ENCODE data around the gene LGR5. TPM values are rescaled to one million over a fixed set of nuclear protein-coding genes. Genes with fewer than 3 reads are reported as not detected.

The LGR5 gene
- total RNA-seq, 1 experiment from 2014 or later, result not detected

- no TSS peak for BruUV-seq (replicated peaks)
- ChIA-PET CTCF (interaction anchor here (1.5 to 2.2 kb wide), 2 partner anchors 138 to 139 kb away, joined by 4 to 17 read pairs; no protein-coding TSS in a partner anchor), POLR2A (no interaction called here), RAD21 (ENCODE audit: low non-redundant PET in 1 of 2, low total read pairs in 2 of 2, uncharacterized antibody in 2 of 2, unreplicated experiment in 2 of 2) (no interaction called here)
- ATAC-seq, result no peak
- Histone ChIP-seq H3K36me3 (ENCODE audit: control insufficient read depth in 1 of 2, insufficient read depth in 2 of 2, low read length in 2 of 2) (no peaks in the 10 kb centered on the region), H3K79me2 (ENCODE audit: insufficient read depth, low read length) (no peaks in the 10 kb centered on the region), H3K4me2 (ENCODE audit: low read length) (no peak overlapping the region), H3K4me1 (ENCODE audit: control insufficient read depth in 1 of 2, insufficient read depth in 2 of 2, low read length in 2 of 2) (peaks cover 4 to 15% of the 10 kb centered on the region in 2 experiments; a peak in 3 of 4 replicates), H4K20me1 (ENCODE audit: insufficient read depth) (no peaks in the 10 kb centered on the region), H2AFZ (ENCODE audit: low read depth, low read length, poor library complexity, severe bottlenecking) (no peak overlapping the region), H3K27ac (ENCODE audit: low read depth, low read length) (no peak overlapping the region), H3K9ac (ENCODE audit: low read length) (no peak overlapping the region), H3K4me3 (replicated peaks in 1 of 2; ENCODE audit: low read depth in 1 of 2, low read length in 2 of 2) (no peak overlapping the region), H3K9me3 (ENCODE audit: control insufficient read depth in 1 of 2, insufficient read depth in 1 of 2, low read depth in 1 of 2, low read length in 2 of 2) (no peaks in the 10 kb centered on the region), H3K27me3 (ENCODE audit: insufficient read depth, low read length) (no peaks in the 10 kb centered on the region), H3K9me2 (ENCODE audit: insufficient read depth) (no peaks in the 10 kb centered on the region)
- TF ChIP-seq EGR1 (IDR thresholded peaks at IDR 0.05; ENCODE audit: low read depth), result no peak
- TF ChIP-seq JUND (IDR thresholded peaks at IDR 0.05), result no peak
- TF ChIP-seq SP1 (IDR thresholded peaks at IDR 0.05; ENCODE audit: low read depth), result no peak
- no peak for TF ChIP-seq SIN3A (IDR thresholded peaks at IDR 0.05; ENCODE audit: low read depth)
- TF ChIP-seq YY1 (IDR thresholded peaks at IDR 0.05; ENCODE audit: extremely low read depth, insufficient replicate concordance, low read depth, low read length), result no peak
- TF ChIP-seq, protein P1, sequence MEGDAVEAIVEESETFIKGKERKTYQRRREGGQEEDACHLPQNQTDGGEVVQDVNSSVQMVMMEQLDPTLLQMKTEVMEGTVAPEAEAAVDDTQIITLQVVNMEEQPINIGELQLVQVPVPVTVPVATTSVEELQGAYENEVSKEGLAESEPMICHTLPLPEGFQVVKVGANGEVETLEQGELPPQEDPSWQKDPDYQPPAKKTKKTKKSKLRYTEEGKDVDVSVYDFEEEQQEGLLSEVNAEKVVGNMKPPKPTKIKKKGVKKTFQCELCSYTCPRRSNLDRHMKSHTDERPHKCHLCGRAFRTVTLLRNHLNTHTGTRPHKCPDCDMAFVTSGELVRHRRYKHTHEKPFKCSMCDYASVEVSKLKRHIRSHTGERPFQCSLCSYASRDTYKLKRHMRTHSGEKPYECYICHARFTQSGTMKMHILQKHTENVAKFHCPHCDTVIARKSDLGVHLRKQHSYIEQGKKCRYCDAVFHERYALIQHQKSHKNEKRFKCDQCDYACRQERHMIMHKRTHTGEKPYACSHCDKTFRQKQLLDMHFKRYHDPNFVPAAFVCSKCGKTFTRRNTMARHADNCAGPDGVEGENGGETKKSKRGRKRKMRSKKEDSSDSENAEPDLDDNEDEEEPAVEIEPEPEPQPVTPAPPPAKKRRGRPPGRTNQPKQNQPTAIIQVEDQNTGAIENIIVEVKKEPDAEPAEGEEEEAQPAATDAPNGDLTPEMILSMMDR (IDR thresholded peaks at IDR 0.05 in 2 of 3, conservative IDR thresholded peaks at IDR 0.05 in 1 of 3; ENCODE audit: borderline replicate concordance in 1 of 3, insufficient read depth in 1 of 3, low read depth in 2 of 3, low read length in 2 of 3), result no peak
- no peak for TF ChIP-seq CEBPB (IDR thresholded peaks at IDR 0.05; ENCODE audit: low read depth)
- no peak for TF ChIP-seq ZBTB33 (IDR thresholded peaks at IDR 0.05; ENCODE audit: extremely low read depth, insufficient replicate concordance, low read length)
- TF ChIP-seq ELF1 (IDR thresholded peaks at IDR 0.05; ENCODE audit: borderline replicate concordance, low read depth), result no peak
- no peak for TF ChIP-seq EZH2 (IDR thresholded peaks at IDR 0.05)
- DNase-seq (ENCODE audit: low read depth, low spot score), result no peak
- intact Hi-C loops (cut with micrococcal nuclease), result no loop called here
These were observed 113.3 kb downstream of the LGR5 start for GRCh38 chr12:71552728-71553501.
